ENCODE measurements around the gene CFDP1. TPM values are rescaled to one million over a fixed set of nuclear protein-coding genes. Genes with fewer than 3 reads are reported as not detected.

The CFDP1 gene
- total and polyA plus RNA-seq, 2 of the 13 experiments (the other 11 are each of a cell fraction or from before 2014, with no cell fraction given): 78.6 to 153 TPM

- TF ChIP-seq ZNF646 (CRISPR knock-in tag; IDR thresholded peaks at IDR 0.05) (no peak), AHR (CRISPR knock-in tag; IDR thresholded peaks at IDR 0.05) (peak; percentile 79; the same call in 1 of the 2 replicates), ZNF563 (CRISPR knock-in tag; IDR thresholded peaks at IDR 0.05) (peak; percentile 64; the same call in 1 of the 2 replicates), PRPF4 (IDR thresholded peaks at IDR 0.05; ENCODE audit: low read depth, low read length, poor library complexity, severe bottlenecking) (no peak), FLYWCH1 (CRISPR knock-in tag; IDR thresholded peaks at IDR 0.05) (no peak), ZNF83 (CRISPR knock-in tag; IDR thresholded peaks at IDR 0.05; ENCODE audit: borderline replicate concordance) (no peak), SP4 (CRISPR knock-in tag; IDR thresholded peaks at IDR 0.05) (no peak), PRDM10 (CRISPR knock-in tag; IDR thresholded peaks at IDR 0.05; ENCODE audit: low read depth) (peak; percentile 57; the same call in 1 of the 2 replicates), TGIF2 (CRISPR knock-in tag; IDR thresholded peaks at IDR 0.05) (no peak), DNMT1 (CRISPR knock-in tag; IDR thresholded peaks at IDR 0.05) (no peak), CTCF (CRISPR knock-in tag; IDR thresholded peaks at IDR 0.05) (no peak; the same call in 1 of the 2 replicates), ZKSCAN5 (CRISPR knock-in tag; IDR thresholded peaks at IDR 0.05) (no peak), ELF4 (CRISPR knock-in tag; IDR thresholded peaks at IDR 0.05; ENCODE audit: borderline replicate concordance) (no peak)
Observed at GRCh38 chr16:75305364-75306098, 127.8 kb downstream of the CFDP1 start (continued).

Measured in HepG2 (cell line).